GM23338 (cell line): ENCODE results near the gene EYS. TPM values are rescaled to one million over a fixed set of nuclear protein-coding genes. Genes with fewer than 3 reads are reported as not detected.

ENCODE experiments used
- ATAC-seq: fragments of 200-7000 bp; cut with Tn5 transposase; 3 replicates; pipeline ENCODE4 v1.9.1; 2020
- DNase-seq: peaks from one replicate; pipeline ENCODE4 v3.0.0-alpha.2; 2015; ENCODE audit warnings: low spot score
- H2AFZ ChIP-seq: fragments of 200-600 bp; sonication (generic); 2 replicates; pipeline ENCODE4 v1.8.0; 2016; ENCODE audit warnings: antibody characterized with exemption, mild to moderate bottlenecking, moderate library complexity
- H3F3A ChIP-seq: fragments of 200-600 bp; sonication (generic); replicated peaks from 2 replicates; pipeline ENCODE4 v1.8.0; 2017; ENCODE audit warnings: antibody characterized with exemption, mixed run types, low read depth
- H3K27ac ChIP-seq: fragments of 200-600 bp; sonication (generic); 2 replicates; pipeline ENCODE4 v1.6.1; 2016; ENCODE audit warnings: low read depth
- H3K27me3 ChIP-seq: fragments of 200-600 bp; sonication (generic); 2 replicates; pipeline ENCODE4 v1.8.0; 2016; ENCODE audit warnings: mild to moderate bottlenecking, mixed run types, moderate library complexity; ENCODE audit not compliant: insufficient read depth
- H3K36me3 ChIP-seq: fragments of 200-600 bp; sonication (generic); 2 replicates; pipeline ENCODE4 v1.8.0; 2016; ENCODE audit warnings: mild to moderate bottlenecking; ENCODE audit not compliant: insufficient read depth
- H3K4me1 ChIP-seq: fragments of 200-600 bp; sonication (generic); 2 replicates; pipeline ENCODE4 v1.8.0; 2016; ENCODE audit warnings: mild to moderate bottlenecking, moderate library complexity; ENCODE audit not compliant: insufficient read depth
- H3K4me2 ChIP-seq: fragments of 200-600 bp; sonication (generic); 2 replicates; pipeline ENCODE4 v1.7.1; 2017; ENCODE audit warnings: mixed run types
- H3K4me3 ChIP-seq: fragments of 200-600 bp; sonication (generic); 2 replicates; pipeline ENCODE4 v1.6.1; 2016; ENCODE audit warnings: mixed run types
- H3K79me2 ChIP-seq: fragments of 200-600 bp; sonication (generic); replicated peaks from 2 replicates; pipeline ENCODE4 v1.8.0; 2017; ENCODE audit warnings: mild to moderate bottlenecking; ENCODE audit not compliant: insufficient read depth
- H3K9me2 ChIP-seq: fragments of 200-600 bp; sonication (generic); 2 replicates; pipeline ENCODE4 v1.8.0; 2017; ENCODE audit not compliant: insufficient read depth
- H4K20me1 ChIP-seq: fragments of 200-600 bp; sonication (generic); replicated peaks from 2 replicates; pipeline ENCODE4 v1.8.0; 2017; ENCODE audit warnings: mild to moderate bottlenecking; ENCODE audit not compliant: insufficient read depth
- H3K27ac Mint-ChIP-seq: 2 replicates; pipeline ENCODE4 v1.8.0; 2020; ENCODE audit warnings: inconsistent platforms, mild to moderate bottlenecking, moderate library complexity, mixed read lengths
- H3K27me3 Mint-ChIP-seq: 3 replicates; pipeline ENCODE4 v1.8.0; 2022; ENCODE audit warnings: low read depth, mild to moderate bottlenecking, moderate library complexity, mixed read lengths, inconsistent platforms; ENCODE audit not compliant: insufficient read depth, poor library complexity
- H3K36me3 Mint-ChIP-seq: 3 replicates; pipeline ENCODE4 v1.8.0; 2021; ENCODE audit warnings: low read depth, mild to moderate bottlenecking, inconsistent platforms, moderate library complexity, mixed read lengths
- H3K4me1 Mint-ChIP-seq: 3 replicates; pipeline ENCODE4 v1.8.0; 2020; ENCODE audit warnings: mild to moderate bottlenecking, inconsistent platforms, mixed read lengths
- H3K4me3 Mint-ChIP-seq: 3 replicates; pipeline ENCODE4 v1.8.0; 2021; ENCODE audit warnings: moderate library complexity, mild to moderate bottlenecking, inconsistent platforms, mixed read lengths
- H3K9me3 Mint-ChIP-seq: 3 replicates; pipeline ENCODE4 v1.8.0; 2020; ENCODE audit warnings: moderate library complexity, mild to moderate bottlenecking, inconsistent platforms, mixed read lengths
- CTCF ChIP-seq, 2 experiments: fragments of 200-600 bp in 1 of 2; sonication (generic) in 1 of 2; conservative IDR thresholded peaks; 2 replicates each; pipeline versions ENCODE4 v1.5.1 to v1.6.1; 2016 to 2017; ENCODE audit warnings: antibody characterized with exemption in 2 of 2, low read depth in 2 of 2, mild to moderate bottlenecking in 2 of 2, moderate library complexity in 1 of 2
- ETS1 ChIP-seq: IDR thresholded peaks from 2 replicates; pipeline ENCODE4 v1.6.1; 2016; ENCODE audit warnings: antibody characterized with exemption
- EZH2 ChIP-seq: fragments of 200-600 bp; sonication (generic); IDR thresholded peaks from one replicate; pipeline ENCODE4 v1.8.0; 2017; ENCODE audit warnings: antibody characterized with exemption, mild to moderate bottlenecking, low read depth; ENCODE audit not compliant: unreplicated experiment
- JUNB ChIP-seq: IDR thresholded peaks from one replicate; pipeline ENCODE4 v1.6.1; 2016; ENCODE audit warnings: antibody characterized with exemption; ENCODE audit not compliant: unreplicated experiment
- STAT1 ChIP-seq: IDR thresholded peaks from one replicate; pipeline ENCODE4 v1.6.1; 2016; ENCODE audit warnings: antibody characterized with exemption; ENCODE audit not compliant: unreplicated experiment
- ZNF114 ChIP-seq: fragments of 250-450 bp; sonication (Bioruptor Pico); IDR thresholded peaks from 2 replicates; pipeline ENCODE4 v1.5.0; 2020; ENCODE audit warnings: mild to moderate bottlenecking, moderate library complexity
- ZNF331 ChIP-seq: fragments of 250-450 bp; sonication (Bioruptor Pico); IDR thresholded peaks from 2 replicates; pipeline ENCODE4 v1.5.0; 2020; ENCODE audit warnings: low read depth, mild to moderate bottlenecking, moderate library complexity
- polyA plus RNA-seq: library from polyadenylated mRNA; unstranded; fragments of >200 nt; fragmentation: Nextera tagmentation; extraction: Ambion mirVana; gene quantifications from 2 replicates; pipeline ENCODE4 v1.2.1, GENCODE V29; 2016
- total RNA-seq: library from RNA; depleted of rRNA; stranded (reverse); fragments of >200 nt; shearing (Covaris generic); gene quantifications from 2 replicates; pipeline ENCODE4 v1.2.3, GENCODE V29; 2014

Gene EYS
- total and polyA plus RNA-seq, 2 experiments from 2014 or later = 0.38 to 0.52 TPM

- ATAC-seq = no peak
- Histone ChIP-seq H3K79me2 (no peaks in the 10 kb centered on the region), H4K20me1 (no peaks in the 10 kb centered on the region), H2AFZ (no peak overlapping the region), H3K4me1 (no peaks in the 10 kb centered on the region), H3K4me2 (no peak overlapping the region), H3K36me3 (0 out of 2 replicates have a peak, but pooled peaks cover 3% of the 10 kb centered on the region), H3K27ac (no peak overlapping the region), H3K4me3 (no peak overlapping the region), H3K9me2 (0 out of 2 replicates have a peak, but pooled peaks cover 3% of the 10 kb centered on the region), H3K27me3 (no peaks in the 10 kb centered on the region), H3F3A (no peaks in the 10 kb centered on the region)
- no peaks in the 10 kb centered on the region for H3K4me1 Mint-ChIP-seq
- peaks cover 34% of the 10 kb centered on the region for H3K9me3 Mint-ChIP-seq
- DNase-seq = no peak
- TF ChIP-seq EZH2 (no peak), ETS1 (no peak), CTCF (conservative IDR thresholded peaks at IDR 0.05; ENCODE audit: low read depth in 2 of 2) (no peak), ZNF331 (CRISPR knock-in tag) (no peak), ZNF114 (CRISPR knock-in tag) (no peak)
- H3K27me3 Mint-ChIP-seq = peaks cover 2% of the 10 kb centered on the region
- no peak overlapping the region for H3K4me3 Mint-ChIP-seq
- H3K36me3 Mint-ChIP-seq = peaks cover 15% of the 10 kb centered on the region; the same call in 2 of the 3 replicates
- H3K27ac Mint-ChIP-seq = no peak overlapping the region
Measured at GRCh38 chr6:64238071-64238470, 1469.0 kb downstream of the EYS start.

- Histone ChIP-seq H3K36me3 (no peaks in the 10 kb centered on the region), H3K27me3 (no peaks in the 10 kb centered on the region), H3F3A (no peaks in the 10 kb centered on the region), H3K79me2 (no peaks in the 10 kb centered on the region), H4K20me1 (no peaks in the 10 kb centered on the region), H3K9me2 (no peaks in the 10 kb centered on the region), H2AFZ (no peak overlapping the region), H3K27ac (no peak overlapping the region), H3K4me2 (no peak overlapping the region), H3K4me1 (no peaks in the 10 kb centered on the region), H3K4me3 (no peak overlapping the region)
- Mint-ChIP-seq H3K9me3 (peaks cover 2% of the 10 kb centered on the region; the same call in 1 of the 3 replicates), H3K4me3 (no peak overlapping the region), H3K36me3 (no peaks in the 10 kb centered on the region; the same call in 2 of the 3 replicates), H3K4me1 (no peaks in the 10 kb centered on the region), H3K27ac (no peak overlapping the region), H3K27me3 (no peaks in the 10 kb centered on the region)
- TF ChIP-seq STAT1 (no peak), CTCF (conservative IDR thresholded peaks at IDR 0.05; ENCODE audit: low read depth in 2 of 2) (no peak), JUNB (no peak)
- DNase-seq (no peak), ATAC-seq (no peak)
Measured at GRCh38 chr6:64233746-64234145, 1473.3 kb downstream of the EYS start.
